ENCODE measurements around the gene CMTM2. TPM values are rescaled to one million over a fixed set of nuclear protein-coding genes. Genes with fewer than 3 reads are reported as not detected.

The CMTM2 gene
- total and polyA plus RNA-seq, 9 of the 15 experiments (the other 6 are each of a cell fraction or from before 2014, with no cell fraction given): not detected

GRCh38 chr16:66534376-66534799 lies 44.9 kb upstream of the CMTM2 start (continued):
- TF ChIP-seq POLR2AphosphoS5 (IDR thresholded peaks at IDR 0.05; ENCODE audit: control insufficient read depth, insufficient read depth, low read depth, low read length) (peak; percentile 69; the same call in 1 of the 2 replicates), ZNF436 (CRISPR knock-in tag; IDR thresholded peaks at IDR 0.05) (no peak), RERE (CRISPR knock-in tag; IDR thresholded peaks at IDR 0.05; ENCODE audit: borderline replicate concordance) (no peak), ZNF384 (IDR thresholded peaks at IDR 0.05; ENCODE audit: low read depth, low read length) (no peak), MEF2D (tag; conservative IDR thresholded peaks at IDR 0.05; ENCODE audit: low read depth) (no peak), CXXC5 (CRISPR knock-in tag; IDR thresholded peaks at IDR 0.05) (no peak), CSDE1 (IDR thresholded peaks at IDR 0.05) (no peak), TBP (optimal IDR thresholded peaks at IDR 0.05; ENCODE audit: low read depth, low read length) (no peak), ZNF644 (tag; IDR thresholded peaks at IDR 0.05; ENCODE audit: low read depth) (no peak), FOXP4 (CRISPR knock-in tag; IDR thresholded peaks at IDR 0.05; ENCODE audit: borderline replicate concordance) (no peak), WHSC1 (IDR thresholded peaks at IDR 0.05; ENCODE audit: low read length) (no peak), FOSL1 (tag; conservative IDR thresholded peaks at IDR 0.05) (no peak), TCFL5 (CRISPR knock-in tag; conservative IDR thresholded peaks at IDR 0.05) (no peak), CHD4 (IDR thresholded peaks at IDR 0.05; ENCODE audit: insufficient read depth, insufficient replicate concordance, low read depth, low read length, poor library complexity, severe bottlenecking) (no peak), RAD51 (IDR thresholded peaks at IDR 0.05; ENCODE audit: borderline replicate concordance, low read depth) (no peak), MAZ (CRISPR knock-in tag; conservative IDR thresholded peaks at IDR 0.05 in 1 of 2, IDR thresholded peaks at IDR 0.05 in 1 of 2) (no peak), ZFP1 (CRISPR knock-in tag; IDR thresholded peaks at IDR 0.05) (no peak), POU5F1 (IDR thresholded peaks at IDR 0.05; ENCODE audit: borderline replicate concordance, low read depth, low read length, partially characterized antibody) (no peak), KDM4B (IDR thresholded peaks at IDR 0.05; ENCODE audit: borderline replicate concordance in 2 of 2, low read depth in 1 of 2) (no peak), SP1 (CRISPR knock-in tag; IDR thresholded peaks at IDR 0.05) (no peak), ZNF586 (CRISPR knock-in tag; conservative IDR thresholded peaks at IDR 0.05) (no peak), GATA2 (CRISPR knock-in tag; IDR thresholded peaks at IDR 0.05) (peak; percentile 43), RBM34 (IDR thresholded peaks at IDR 0.05; ENCODE audit: borderline replicate concordance, insufficient read depth, low read length) (no peak)

Measured in K562 (cell line).